Vagina (tissue), 2 donors: ENCODE data around the gene PRM3. TPM values are rescaled to one million over a fixed set of nuclear protein-coding genes. Genes with fewer than 3 reads are reported as not detected.

Source experiments
- DNase-seq, 2 donors: peaks; one replicate each; pipeline ENCODE4 v3.0.0-alpha.2; 2017; ENCODE audit errors: extremely low spot score in 2 of 2
- H3K27ac ChIP-seq: fragments of 200-600 bp; sonication (generic); one replicate; pipeline ENCODE4 v1.5.1; 2019
- H3K27me3 ChIP-seq: fragments of 200-600 bp; sonication (generic); one replicate; pipeline ENCODE4 v1.5.1; 2019
- H3K36me3 ChIP-seq, 2 donors: fragments of 200-600 bp; sonication (generic); one replicate each; pipeline ENCODE4 v1.5.1; 2017 to 2019
- H3K4me1 ChIP-seq: fragments of 200-600 bp; sonication (generic); one replicate; pipeline ENCODE4 v1.5.1; 2019
- H3K4me3 ChIP-seq, 2 donors: fragments of 200-600 bp; sonication (generic); 1 replicate in 1 of 2; 2 replicates in 1 of 2; pipeline ENCODE4 v1.5.1; 2016 to 2019
- H3K9me3 ChIP-seq: fragments of 200-600 bp; sonication (generic); one replicate; pipeline ENCODE4 v1.5.1; 2019
- CTCF ChIP-seq, 3 experiments: fragments of 450-650 bp in 2 of 3; fragments of 200-600 bp in 1 of 3; sonication (generic) in 1 of 3; IDR thresholded peaks; one replicate each; pipeline ENCODE4 v1.5.1; 2017 to 2019; ENCODE audit warnings: antibody characterized with exemption in 3 of 3, mild to moderate bottlenecking in 2 of 3, moderate library complexity in 2 of 3
- POLR2A ChIP-seq, 2 donors: fragments of 450-650 bp; IDR thresholded peaks; one replicate each; pipeline ENCODE4 v1.6.1; 2017; ENCODE audit warnings: antibody characterized with exemption in 2 of 2, mild to moderate bottlenecking in 2 of 2, moderate library complexity in 2 of 2
- POLR2AphosphoS5 ChIP-seq, 2 donors: sonication (generic); formaldehyde crosslinking; IDR thresholded peaks; one replicate each; pipeline ENCODE4 v1.9.0; 2017; ENCODE audit warnings: antibody characterized with exemption in 2 of 2, mild to moderate bottlenecking in 2 of 2, low read depth in 1 of 2; ENCODE audit not compliant: insufficient read depth in 1 of 2
- intact Hi-C: fragments of 100-400 bp; cut with DNase I; formaldehyde crosslinking; loops from one replicate; pipeline ENCODE4 v1.15.1; 2023
- total RNA-seq: library from RNA; depleted of rRNA; stranded (reverse); fragments of >200 nt; gene quantifications from one replicate; pipeline ENCODE4 v1.2.3, GENCODE V29; 2016

PRM3 gene
- total RNA-seq, 1 donor from 2014 or later = not detected

DNA sequence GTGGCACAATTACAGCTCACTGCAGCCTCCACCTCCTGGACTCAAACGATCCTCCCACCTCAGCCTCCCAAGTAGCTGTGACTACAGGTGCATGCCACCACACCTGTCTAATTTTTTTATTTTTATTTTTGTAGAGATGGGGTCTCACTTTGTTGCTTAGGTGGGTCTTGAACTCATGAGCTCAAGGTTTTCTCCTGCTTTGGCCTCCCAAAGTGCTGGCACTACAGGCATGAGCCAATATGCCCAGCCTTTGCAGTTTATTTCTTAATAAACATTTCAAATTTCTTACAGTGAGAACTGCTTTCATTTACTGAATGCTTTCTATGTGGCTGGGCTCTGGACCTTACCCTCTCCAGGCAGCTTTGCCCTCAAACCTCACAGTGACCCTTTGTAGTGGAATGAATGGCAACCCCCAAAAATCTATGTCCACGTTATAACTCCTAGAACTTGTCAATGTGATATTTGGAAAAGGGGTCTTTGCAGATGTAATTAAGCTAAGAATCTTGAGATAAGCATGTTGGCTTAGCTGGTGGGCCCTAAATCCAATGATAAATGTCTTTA lies 2.7 kb downstream of the PRM3 start:
- intact Hi-C loops = no loop called here
- Histone ChIP-seq H3K36me3 (no peaks in the 10 kb centered on the region), H3K27me3 (no peaks in the 10 kb centered on the region), H3K4me3 (no peak overlapping the region), H3K27ac (no peak overlapping the region), H3K9me3 (no peaks in the 10 kb centered on the region), H3K4me1 (no peaks in the 10 kb centered on the region)
- TF ChIP-seq POLR2AphosphoS5 (IDR thresholded peaks at IDR 0.05; ENCODE audit: insufficient read depth in 1 of 2, low read depth in 1 of 2) (no peak), POLR2A (IDR thresholded peaks at IDR 0.05) (no peak), CTCF (IDR thresholded peaks at IDR 0.05) (no peak)
- DNase-seq = no peak

DNA sequence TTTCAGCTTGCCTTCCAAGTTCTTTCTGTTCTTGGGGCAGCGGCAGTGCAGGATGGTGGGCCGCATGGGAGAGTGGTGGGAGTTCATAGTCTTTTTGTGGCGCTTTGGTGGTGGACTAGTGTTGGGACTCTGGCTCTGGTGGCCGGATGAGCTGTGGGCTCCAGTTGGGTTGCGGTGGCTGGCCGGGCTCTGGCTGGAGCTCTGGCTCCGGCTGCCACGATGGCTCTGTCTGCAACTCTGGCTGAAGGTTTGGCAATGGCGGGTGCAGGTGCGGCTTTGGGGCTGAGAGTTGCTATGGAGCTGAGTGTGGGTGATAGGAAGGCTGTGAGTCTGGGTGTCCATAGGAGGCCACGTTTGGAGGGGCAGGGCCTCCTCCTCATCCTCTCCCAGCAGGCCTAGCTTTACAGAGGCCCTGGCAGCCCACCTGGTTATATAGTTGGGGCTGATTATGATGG lies 4.5 kb downstream of the PRM3 start, which contains the start of gene TNP2:
Gene TNP2 (minus strand): TSS at position 405 of the 455 bp plus-strand sequence. CDS start 63 bp downstream, at position 342.
- Histone ChIP-seq H3K36me3 (no peaks in the 10 kb centered on the region), H3K4me3 (no peak within 1 kb of the TSS), H3K27ac (no peak within 1 kb of the TSS), H3K9me3 (no peaks in the 10 kb centered on the region), H3K4me1 (no peaks in the 10 kb centered on the region), H3K27me3 (no peaks in the 10 kb centered on the region)
- intact Hi-C loops = no loop called here
- no peak for DNase-seq
- TF ChIP-seq CTCF (IDR thresholded peaks at IDR 0.05) (no peak), POLR2AphosphoS5 (IDR thresholded peaks at IDR 0.05; ENCODE audit: insufficient read depth in 1 of 2, low read depth in 1 of 2) (no peak), POLR2A (IDR thresholded peaks at IDR 0.05) (no peak)

DNA sequence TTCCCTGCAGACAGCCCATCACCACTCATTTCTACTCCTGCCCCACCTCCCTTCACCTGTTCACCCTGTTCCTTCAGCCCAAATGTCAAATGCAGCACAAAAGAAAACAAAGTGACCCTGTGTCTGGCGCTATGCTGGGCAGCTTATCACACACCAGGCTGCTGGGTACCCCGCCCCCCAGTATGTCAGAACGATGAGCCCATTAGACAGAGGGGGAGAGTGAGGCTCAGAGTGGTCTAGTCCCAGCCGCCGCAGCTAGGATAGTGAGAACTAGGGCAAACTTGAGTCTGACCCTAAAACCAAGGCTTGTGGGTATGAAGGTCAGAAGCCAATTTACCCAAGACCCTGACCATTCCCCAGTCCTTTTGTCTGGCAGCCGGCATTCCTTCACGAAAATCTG lies 8.3 kb downstream of the PRM3 start:
- Histone ChIP-seq H3K9me3 (no peaks in the 10 kb centered on the region), H3K36me3 (no peaks in the 10 kb centered on the region), H3K4me1 (no peaks in the 10 kb centered on the region), H3K27ac (no peak overlapping the region), H3K4me3 (no peak overlapping the region), H3K27me3 (no peaks in the 10 kb centered on the region)
- DNase-seq = no peak
- TF ChIP-seq CTCF (IDR thresholded peaks at IDR 0.05) (no peak), POLR2AphosphoS5 (IDR thresholded peaks at IDR 0.05; ENCODE audit: insufficient read depth in 1 of 2, low read depth in 1 of 2) (no peak)
- intact Hi-C loops = no loop called here

DNA sequence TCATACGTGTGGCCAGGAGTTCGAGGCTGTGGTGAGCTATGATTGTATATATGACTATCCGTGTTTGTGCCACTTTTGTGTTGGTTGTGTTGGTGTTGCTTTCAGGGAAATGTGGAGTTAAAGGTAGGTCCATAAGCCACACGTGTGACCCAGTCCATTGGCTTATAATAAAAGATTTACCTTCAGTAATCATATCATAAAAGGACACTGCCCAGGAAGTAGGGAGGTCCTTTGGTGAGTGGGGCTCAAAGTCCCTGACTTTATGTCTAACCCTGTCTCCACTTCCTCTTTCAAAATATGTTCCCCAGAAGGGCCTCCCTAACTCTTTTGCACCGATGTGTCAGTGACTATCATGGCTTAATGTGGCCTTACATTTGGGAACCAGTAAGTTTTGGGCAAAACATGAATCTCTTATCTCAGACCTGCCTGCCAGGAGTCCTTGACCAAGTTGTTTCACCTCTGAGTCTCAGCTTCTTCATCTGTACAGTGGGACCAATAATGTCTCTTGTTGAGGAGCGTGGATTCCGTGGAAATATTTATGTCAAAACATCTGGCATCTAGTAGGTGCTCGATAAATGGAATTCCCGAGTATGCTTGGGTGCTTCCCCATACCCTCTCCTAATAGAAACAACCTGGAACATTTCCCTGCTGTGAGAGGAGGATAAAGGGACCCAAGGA lies 9.1 kb downstream of the PRM3 start:
- intact Hi-C loops = no loop called here
- Histone ChIP-seq H3K4me1 (peaks cover 6% of the 10 kb centered on the region), H3K27me3 (no peaks in the 10 kb centered on the region), H3K27ac (no peak overlapping the region), H3K36me3 (no peaks in the 10 kb centered on the region), H3K4me3 (no peak overlapping the region), H3K9me3 (no peaks in the 10 kb centered on the region)
- no peak for TF ChIP-seq CTCF (IDR thresholded peaks at IDR 0.05)
- TF ChIP-seq POLR2AphosphoS5 (IDR thresholded peaks at IDR 0.05; ENCODE audit: insufficient read depth in 1 of 2, low read depth in 1 of 2) = no peak
- TF ChIP-seq POLR2A (IDR thresholded peaks at IDR 0.05) = no peak
- DNase-seq = no peak

DNA sequence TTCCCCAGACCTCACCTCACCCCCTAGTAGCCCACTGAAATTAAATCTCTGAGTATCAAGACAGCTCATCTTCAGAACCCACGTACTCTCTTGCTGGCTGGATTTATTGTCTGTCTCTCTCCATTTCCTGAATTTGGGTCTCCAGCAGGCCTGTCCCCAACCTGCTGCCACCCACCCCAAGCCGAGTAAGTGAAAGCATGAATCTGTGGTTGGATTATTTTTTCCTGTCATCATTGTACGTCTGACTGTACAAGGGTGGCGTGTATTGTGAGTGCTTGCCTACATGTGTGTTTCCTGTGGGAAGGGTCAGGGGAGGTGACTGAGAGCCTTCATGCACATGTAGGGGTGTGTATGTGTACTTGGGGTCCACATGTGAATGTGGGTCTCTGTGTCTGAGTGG lies 9.7 kb downstream of the PRM3 start:
- no peak overlapping the region for H3K4me3 ChIP-seq
- no peak for TF ChIP-seq POLR2AphosphoS5 (IDR thresholded peaks at IDR 0.05; ENCODE audit: insufficient read depth in 1 of 2, low read depth in 1 of 2)
- TF ChIP-seq CTCF (IDR thresholded peaks at IDR 0.05) = no peak
- no peak for TF ChIP-seq POLR2A (IDR thresholded peaks at IDR 0.05)
- no peaks in the 10 kb centered on the region for H3K27me3 ChIP-seq
- no peaks in the 10 kb centered on the region for H3K9me3 ChIP-seq
- no peak overlapping the region for H3K27ac ChIP-seq
- no peak for DNase-seq
- H3K36me3 ChIP-seq = no peaks in the 10 kb centered on the region
- intact Hi-C loops = no loop called here
- H3K4me1 ChIP-seq = peaks cover 12% of the 10 kb centered on the region
